GM12878 (cell line): ENCODE data around the gene PRPF6.

Experiments
- BCL11A ChIP-seq: IDR thresholded peaks from 2 replicates; pipeline ENCODE4 v1.6.1; 2011; ENCODE audit warnings: low read depth, low read length
- CHD2 ChIP-seq: IDR thresholded peaks from 2 replicates; pipeline ENCODE4 v1.6.1; 2011; ENCODE audit warnings: low read depth, low read length, improper control_type of control experiment, borderline replicate concordance
- CTCF ChIP-seq, 3 experiments: IDR thresholded peaks in 2 of 3; conservative IDR thresholded peaks in 1 of 3; 2 replicates each; pipeline ENCODE4 v1.5.1; 2011; ENCODE audit warnings: low read depth in 3 of 3, low read length in 3 of 3, mild to moderate bottlenecking in 3 of 3, control low read depth in 2 of 3, moderate library complexity in 2 of 3, inconsistent platforms in 1 of 3, mixed read lengths in 1 of 3; ENCODE audit not compliant: control insufficient read depth in 2 of 3, insufficient read depth in 1 of 3; ENCODE audit errors: extremely low read depth in 1 of 3
- EP300 ChIP-seq, 2 experiments: fragments of 150-350 bp in 1 of 2; IDR thresholded peaks; 2 replicates each; pipeline ENCODE4 v1.6.1; 2011 to 2012; ENCODE audit warnings: low read depth in 2 of 2, low read length in 2 of 2, borderline replicate concordance in 1 of 2, improper control_type of control experiment in 1 of 2, inconsistent platforms in 1 of 2; ENCODE audit not compliant: control insufficient read depth in 1 of 2
- JUNB ChIP-seq: IDR thresholded peaks from 2 replicates; pipeline ENCODE4 v1.6.1; 2016; ENCODE audit warnings: antibody characterized with exemption, mild to moderate bottlenecking
- KAT2A ChIP-seq: conservative IDR thresholded peaks from 2 replicates; pipeline ENCODE4 v1.6.1; 2011; ENCODE audit warnings: low read depth, low read length; ENCODE audit not compliant: control insufficient read depth
- MXI1 ChIP-seq: fragments of 150-350 bp; IDR thresholded peaks from 2 replicates; pipeline ENCODE4 v1.6.1; 2011; ENCODE audit warnings: low read depth, mild to moderate bottlenecking, inconsistent platforms, low read length, improper control_type of control experiment
- NR2C1 ChIP-seq: fragments of 450-650 bp; IDR thresholded peaks from 2 replicates; pipeline ENCODE4 v1.6.1; 2017; ENCODE audit warnings: antibody characterized with exemption, mild to moderate bottlenecking, moderate library complexity
- YY1 ChIP-seq: IDR thresholded peaks from 2 replicates; pipeline ENCODE4 v1.6.1; 2011; ENCODE audit warnings: low read depth, mild to moderate bottlenecking, low read length
- ZNF24 ChIP-seq: fragments of 450-650 bp; IDR thresholded peaks from 2 replicates; pipeline ENCODE4 v1.6.1; 2017; ENCODE audit warnings: antibody characterized with exemption, mild to moderate bottlenecking
- ZNF274 ChIP-seq: IDR thresholded peaks from one replicate; pipeline ENCODE4 v1.8.0; 2011; ENCODE audit not compliant: insufficient read length, insufficient read depth

- TF ChIP-seq ZNF24 (no peak), BCL11A (no peak), ZNF274 (no peak), YY1 (no peak), CHD2 (no peak), EP300 (IDR thresholded peaks at IDR 0.05; ENCODE audit: borderline replicate concordance in 1 of 2, control insufficient read depth in 1 of 2, low read depth in 2 of 2, low read length in 2 of 2) (no peak), CTCF (IDR thresholded peaks at IDR 0.05 in 2 of 3, conservative IDR thresholded peaks at IDR 0.05 in 1 of 3; ENCODE audit: control insufficient read depth in 2 of 3, extremely low read depth in 1 of 3, insufficient read depth in 1 of 3, low read depth in 3 of 3, low read length in 3 of 3) (no peak), KAT2A (no peak), NR2C1 (no peak), MXI1 (no peak), JUNB (no peak)
Observed at GRCh38 chr20:64009811-64010387, 29.0 kb downstream of the PRPF6 start.
